ENCODE results near the gene ALG12.

ALG12 gene

GRCh38 chr22:49910229-49911155 lies 7.7 kb downstream of the ALG12 start:
- DNase-seq, result no peak

- DNase-seq, result no peak
Observed at GRCh38 chr22:49909476-49910205, 8.6 kb downstream of the ALG12 start.

GRCh38 chr22:49907807-49908206 lies 10.4 kb downstream of the ALG12 start:
- DNase-seq, result no peak

GRCh38 chr22:49906799-49907290 lies 11.4 kb downstream of the ALG12 start:
- no peak for DNase-seq

DNA sequence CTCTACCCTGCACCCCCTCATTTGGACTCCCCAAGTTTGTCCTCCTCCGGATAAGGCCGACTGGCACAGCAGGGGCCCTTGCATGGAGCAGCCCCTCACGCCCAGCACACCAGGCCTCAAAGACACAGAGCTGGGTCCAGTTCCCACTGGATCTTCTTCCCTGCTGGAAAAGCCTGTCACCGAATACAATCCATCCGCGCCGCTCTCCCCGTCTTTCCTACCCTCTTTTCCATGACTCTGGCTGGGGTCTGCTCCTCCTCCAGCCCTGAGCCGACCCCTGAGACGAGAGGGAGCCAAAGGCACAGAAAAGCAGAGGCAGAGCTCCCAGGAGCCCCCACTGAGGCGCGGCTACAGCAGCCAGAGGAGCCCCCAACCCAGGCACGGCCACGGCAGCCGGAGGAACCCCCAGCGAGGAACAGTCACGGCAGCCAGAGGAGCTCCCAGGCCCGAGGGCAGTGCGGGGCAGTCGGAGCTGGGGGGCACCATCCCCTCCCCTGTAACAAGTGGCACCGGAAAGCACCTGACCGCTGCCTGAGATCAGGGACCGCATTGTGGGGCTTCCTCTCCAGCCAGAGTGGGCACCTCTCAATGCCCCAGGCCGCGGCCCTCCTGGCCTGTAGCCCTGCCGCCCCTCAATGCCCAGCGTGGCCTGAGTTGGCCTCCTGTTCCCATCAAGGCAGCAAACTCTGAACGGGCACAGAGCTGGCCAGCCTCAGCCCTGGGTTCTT lies 12.0 kb downstream of the ALG12 start:
- DNase-seq, result no peak

GRCh38 chr22:49905465-49905864 lies 12.8 kb downstream of the ALG12 start:
- DNase-seq, result no peak

- DNase-seq, result no peak
Observed at GRCh38 chr22:49904040-49904369, 14.2 kb downstream of the ALG12 start.

DNA sequence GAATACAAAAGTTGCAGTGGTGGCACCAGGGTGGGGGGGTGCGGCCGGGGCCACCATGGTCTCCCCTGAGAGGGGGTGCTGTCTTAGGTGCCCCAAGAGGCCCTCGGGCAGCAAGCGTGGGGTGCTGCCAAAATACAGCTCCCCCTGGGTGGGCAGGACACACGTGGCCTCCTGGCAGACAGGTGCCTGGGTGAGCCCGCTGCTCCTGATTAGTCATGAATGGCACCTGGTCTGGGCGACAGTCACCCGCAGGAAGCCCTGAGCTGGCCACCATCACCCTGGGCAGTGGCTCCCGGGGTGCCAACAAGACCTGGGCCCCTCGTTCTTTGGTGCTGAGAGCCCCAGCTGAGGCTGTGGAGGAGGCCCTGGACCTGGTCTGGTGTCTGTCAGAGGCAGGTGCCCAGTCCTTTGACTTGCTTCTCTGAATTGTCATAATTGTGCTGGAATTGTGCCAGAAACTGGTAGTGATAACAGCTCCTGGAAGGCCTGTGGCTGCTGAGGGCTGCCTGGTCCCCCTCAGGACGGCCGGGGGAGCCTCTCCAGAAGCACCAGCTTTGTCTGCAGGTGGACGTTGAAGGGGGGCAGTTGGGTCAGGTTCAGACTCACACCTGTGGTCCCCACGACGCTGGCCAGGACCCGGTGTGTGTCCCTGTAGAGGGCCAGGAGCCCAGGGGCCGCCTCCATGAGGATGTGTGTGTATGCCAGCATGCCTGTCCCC lies 14.8 kb downstream of the ALG12 start:
- no peak for DNase-seq

DNA sequence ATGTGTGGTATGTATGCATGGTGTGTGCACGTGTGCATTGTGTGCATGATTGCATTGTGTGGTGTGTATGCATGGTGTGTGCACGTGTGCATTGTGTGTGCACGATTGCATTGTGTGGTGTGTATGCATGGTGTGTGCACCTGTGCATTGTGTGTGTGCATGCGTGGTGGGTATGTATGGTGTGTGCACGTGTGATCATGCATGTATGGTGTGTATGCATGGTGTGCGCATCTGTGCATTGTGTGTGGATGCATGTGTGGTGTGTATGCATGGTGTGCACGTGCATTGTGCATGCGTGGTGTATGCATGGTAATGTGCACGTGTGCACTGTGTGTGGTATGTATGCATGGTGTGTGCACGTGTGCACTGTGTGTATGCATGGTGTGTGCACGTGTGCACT lies 16.8 kb downstream of the ALG12 start:
- no peak for DNase-seq

DNA sequence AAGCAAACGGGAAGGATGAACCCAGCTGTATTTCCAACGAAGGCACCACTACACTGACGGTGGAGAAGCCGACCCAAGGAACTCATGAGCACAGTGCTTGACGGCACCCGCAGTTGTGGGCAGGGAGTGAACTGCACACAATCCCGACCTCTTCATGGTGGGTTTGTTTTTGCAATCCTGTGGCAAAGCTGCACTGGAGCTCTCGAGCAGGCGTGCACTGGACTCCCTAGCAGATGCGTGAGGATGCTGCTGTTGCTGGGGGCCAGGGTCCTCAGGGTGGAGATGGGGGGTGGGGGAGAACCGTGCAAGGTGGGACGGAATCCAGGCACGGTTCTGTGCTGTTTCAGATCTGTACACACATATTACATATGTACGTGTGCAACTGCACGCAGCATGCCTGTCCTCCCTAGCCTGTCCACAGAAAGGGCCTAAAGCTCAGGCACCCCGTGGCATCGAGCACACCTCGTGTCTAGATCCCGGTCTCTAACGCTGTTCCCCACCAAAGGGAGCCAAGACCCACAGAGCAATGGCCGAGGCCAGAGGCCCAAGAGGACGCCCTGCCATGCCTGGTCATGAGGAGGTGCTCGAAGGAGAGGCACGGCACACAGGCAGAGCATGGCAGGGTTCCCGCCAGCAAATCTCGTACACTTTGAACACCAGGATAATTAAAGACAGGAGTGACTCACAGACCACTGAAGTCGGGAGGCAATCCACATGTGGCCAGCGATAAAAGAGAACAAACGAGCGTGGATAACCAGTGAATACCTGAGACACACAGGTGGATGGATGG lies 17.6 kb downstream of the ALG12 start:
- DNase-seq, result no peak

- DNase-seq, result no peak
Observed at GRCh38 chr22:49899530-49899929, 18.7 kb downstream of the ALG12 start.

DNA sequence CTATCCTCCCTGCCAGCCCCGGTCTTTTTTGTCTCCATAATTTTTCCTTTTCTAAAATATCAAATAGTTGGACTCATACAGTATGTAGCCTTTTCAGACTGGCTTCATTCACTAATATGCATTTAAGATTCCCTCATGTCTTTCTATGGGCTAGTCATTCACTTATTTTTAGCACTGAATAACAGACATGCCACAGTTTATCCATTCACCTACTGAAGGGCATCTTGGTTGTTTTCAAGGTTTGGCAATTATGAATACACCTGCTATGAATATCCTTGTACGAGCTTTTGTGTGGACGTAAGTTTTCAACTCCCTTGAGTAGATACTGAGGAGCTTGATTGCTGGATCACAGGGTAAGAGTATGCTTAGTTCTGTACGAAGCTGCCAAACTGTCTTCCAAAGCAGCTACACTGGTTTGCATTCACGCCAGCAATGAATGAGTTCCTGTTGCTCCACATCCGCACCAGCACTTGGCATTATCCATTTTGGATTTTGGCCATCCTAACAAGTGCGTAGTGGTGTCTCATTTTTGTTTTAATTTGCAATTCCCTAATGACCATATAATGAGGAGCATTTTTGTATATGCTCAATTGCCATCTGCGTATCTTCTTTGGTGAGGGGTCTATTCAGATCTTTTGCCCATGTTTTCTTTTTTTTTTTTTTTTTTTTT lies 21.1 kb downstream of the ALG12 start:
- DNase-seq, result no peak

DNA sequence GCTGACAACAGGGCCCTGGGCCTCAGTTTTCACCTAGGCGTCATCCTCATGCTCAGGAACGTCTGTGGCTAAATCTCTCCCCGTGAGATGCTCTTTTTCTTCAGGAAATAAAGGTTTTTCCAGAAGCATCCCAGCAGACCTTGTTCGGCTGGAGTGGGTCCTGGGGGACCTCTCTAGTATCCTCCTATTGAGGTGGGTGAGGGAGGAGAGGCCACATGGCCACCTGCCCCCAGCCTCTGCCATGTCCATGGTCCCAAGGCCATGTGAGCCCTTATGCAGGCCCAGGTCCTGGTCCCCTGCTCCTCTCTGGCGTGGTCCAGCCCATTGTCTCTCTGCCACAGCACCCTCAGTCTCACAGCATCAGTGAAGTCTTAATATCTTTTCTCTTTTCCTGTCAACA lies 22.0 kb downstream of the ALG12 start:
- no peak for DNase-seq

- no peak for DNase-seq
Observed at GRCh38 chr22:49894322-49895054, 23.8 kb downstream of the ALG12 start.

DNA sequence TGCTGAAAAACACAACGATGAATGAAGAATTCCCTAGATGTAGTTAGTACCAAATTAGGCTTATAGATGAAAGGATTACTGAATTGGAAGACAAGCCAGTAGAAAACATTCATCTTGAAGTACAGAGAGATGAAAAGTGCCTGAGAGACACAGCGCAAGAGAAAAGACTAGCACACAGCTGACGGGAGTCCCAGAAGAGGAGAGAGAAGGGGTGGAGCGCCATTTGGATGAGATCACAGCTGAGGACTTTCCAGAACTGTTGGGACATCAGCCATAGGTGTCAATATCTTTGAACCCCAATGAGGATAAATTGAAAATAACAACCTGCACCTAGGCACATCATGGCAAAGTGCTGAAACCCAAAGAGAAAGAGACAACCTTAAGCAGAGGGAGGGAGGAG lies 25.2 kb downstream of the ALG12 start:
- DNase-seq, result no peak

DNA sequence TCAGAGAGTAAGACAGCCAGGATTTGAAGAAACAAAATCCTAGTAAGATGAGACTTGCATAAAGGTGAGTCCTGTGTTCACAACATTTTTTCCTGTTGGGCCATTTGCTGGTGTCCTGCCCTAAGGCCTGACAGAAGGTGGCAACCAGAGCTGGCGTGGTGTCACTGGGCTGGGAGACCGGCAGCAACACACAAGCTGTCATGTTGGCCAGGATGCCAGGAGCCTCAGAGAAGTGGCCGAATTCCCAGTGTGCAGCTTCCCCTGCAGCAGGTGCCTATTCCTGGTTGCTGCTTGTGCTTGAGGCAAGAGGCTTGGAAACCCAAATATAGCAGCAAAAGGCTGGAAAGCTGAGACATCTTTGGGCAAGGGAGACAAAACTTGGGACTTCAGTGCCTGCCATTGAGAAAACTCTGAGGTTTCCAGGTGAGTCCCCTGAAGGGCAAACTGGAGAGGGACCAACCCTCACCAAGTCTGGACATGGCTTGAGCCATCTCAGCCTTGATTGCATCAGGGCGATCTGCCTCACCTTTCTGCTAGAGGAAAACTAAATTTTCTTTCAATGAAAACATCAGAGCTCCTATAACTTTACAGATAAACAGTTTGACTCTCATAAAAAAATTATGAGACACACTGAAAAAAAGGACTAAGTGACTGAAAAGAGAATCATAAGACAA lies 25.9 kb downstream of the ALG12 start:
- no peak for DNase-seq

DNA sequence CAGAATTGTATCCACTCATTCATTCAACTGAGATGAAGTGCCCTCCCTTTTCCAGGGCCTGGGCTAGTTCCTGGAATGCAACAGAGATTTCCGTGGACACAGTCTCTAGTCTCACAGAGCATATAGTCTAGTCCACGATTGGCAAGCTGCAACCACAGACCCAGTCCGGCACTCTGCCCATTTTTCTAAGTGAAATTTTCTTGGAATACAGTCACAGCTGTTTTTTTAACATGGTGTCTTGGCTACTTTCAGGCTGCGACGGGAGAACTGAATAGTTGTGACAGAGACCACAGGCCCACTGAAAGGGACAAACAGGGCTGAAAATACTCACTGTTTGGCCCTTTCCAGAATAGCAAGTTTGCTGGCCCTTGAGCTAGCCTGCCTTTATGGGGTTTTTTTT lies 29.2 kb downstream of the ALG12 start:
- DNase-seq, result no peak

DNA sequence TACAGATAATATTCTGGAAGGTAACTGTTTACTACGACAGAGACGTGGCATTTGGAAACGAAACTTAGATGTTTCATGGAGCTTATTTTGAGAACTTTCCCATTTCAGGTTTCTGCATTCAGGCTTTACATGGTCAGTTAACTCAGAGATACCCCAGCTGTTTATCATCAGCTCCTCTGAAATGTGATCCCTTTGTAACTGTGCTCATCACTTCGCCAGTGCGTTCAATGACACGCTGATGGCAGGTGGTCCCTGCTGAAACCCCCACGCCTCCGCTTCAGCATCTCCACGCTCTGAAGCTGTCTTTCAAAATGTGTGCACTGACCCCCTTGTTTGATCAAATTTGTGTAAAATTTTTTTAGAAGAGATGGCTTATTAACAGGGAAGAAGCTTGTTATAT lies 30.5 kb downstream of the ALG12 start:
- DNase-seq, result no peak

- no peak for DNase-seq
Observed at GRCh38 chr22:49887064-49887451, 31.2 kb downstream of the ALG12 start.
